K562 (cell line): Measurements from ENCODE around the gene PGM3. TPM values are rescaled to one million over a fixed set of nuclear protein-coding genes. Genes with fewer than 3 reads are reported as not detected.

Source experiments
- CEBPB ChIP-seq: fragments of 450-650 bp; IDR thresholded peaks from 2 replicates; pipeline ENCODE4 v1.6.1; 2016; ENCODE audit warnings: missing genetic modification characterization, missing compliant biosample characterization
- CREB1 ChIP-seq, 2 experiments: sonication (generic) in 1 of 2; formaldehyde crosslinking in 1 of 2; IDR thresholded peaks; 2 replicates each; pipeline versions ENCODE4 v1.6.1 to v1.8.0; 2012 to 2022; ENCODE audit warnings: inconsistent platforms in 1 of 2, mild to moderate bottlenecking in 1 of 2, missing genetic modification reagents in 1 of 2, moderate library complexity in 1 of 2
- GATA2 ChIP-seq: sonication (generic); formaldehyde crosslinking; IDR thresholded peaks from 2 replicates; pipeline ENCODE4 v1.4.0; 2020; ENCODE audit warnings: mild to moderate bottlenecking, missing genetic modification reagents
- KLF6 ChIP-seq: fragments of 250-450 bp; sonication (Bioruptor Pico); IDR thresholded peaks from 2 replicates; pipeline ENCODE4 v1.4.0; 2020; ENCODE audit warnings: mild to moderate bottlenecking, moderate library complexity, borderline replicate concordance
- MAFG ChIP-seq: fragments of 450-650 bp; conservative IDR thresholded peaks from 2 replicates; pipeline ENCODE4 v1.6.1; 2016; ENCODE audit warnings: missing genetic modification characterization, missing compliant biosample characterization
- TAF15 ChIP-seq: fragments of 200-400 bp; formaldehyde crosslinking; IDR thresholded peaks from 2 replicates; pipeline ENCODE4 v1.6.1; 2017; ENCODE audit warnings: mild to moderate bottlenecking, low read depth, low read length, moderate library complexity
- TEAD1 ChIP-seq, 2 experiments: fragments of 450-650 bp in 1 of 2; sonication (generic) in 1 of 2; formaldehyde crosslinking; IDR thresholded peaks; 2 replicates each; pipeline versions ENCODE4 v1.4.0 to v1.8.0; 2020 to 2022; ENCODE audit warnings: mild to moderate bottlenecking in 2 of 2, missing genetic modification reagents in 1 of 2
- ZNF586 ChIP-seq: fragments of 450-650 bp; formaldehyde crosslinking; conservative IDR thresholded peaks from 2 replicates; pipeline ENCODE4 v1.4.0; 2020; ENCODE audit warnings: mild to moderate bottlenecking, moderate library complexity
- polyA plus RNA-seq, 8 experiments: library from polyadenylated mRNA; depleted of rRNA in 4 of 8; stranded (reverse) in 5 of 8; unstranded in 3 of 8; fragments of >200 nt; fragmentation: Nextera tagmentation in 2 of 8; fragmentation: Illumina TruSeq in 1 of 8; extraction: Ambion mirVana in 2 of 8; extraction: Trizol in 1 of 8; gene quantifications; 2 replicates each; pipeline versions ENCODE4 v1.2.1 to v1.2.3, GENCODE V29; 2011 to 2014; ENCODE audit warnings: inconsistent platforms in 1 of 8, missing spikeins in 1 of 8
- total RNA-seq, 7 experiments: library from RNA; depleted of rRNA in 6 of 7; stranded (reverse); fragments of >200 nt in 6 of 7; fragmentation: Illumina TruSeq in 2 of 7; extraction: Trizol in 2 of 7; gene quantifications; 2 replicates each; pipeline versions ENCODE4 v1.2.1 to v1.2.3, GENCODE V29; 2011 to 2021; ENCODE audit warnings: low replicate concordance in 1 of 7
- TF ChIP-seq, protein P1 (sequence below): fragments of 250-450 bp; sonication (Bioruptor Pico); IDR thresholded peaks from 2 replicates; pipeline ENCODE4 v1.5.0; 2020; ENCODE audit warnings: mild to moderate bottlenecking, borderline replicate concordance
- TF ChIP-seq, protein P2 (sequence below): sonication (generic); formaldehyde crosslinking; IDR thresholded peaks from 2 replicates; pipeline ENCODE4 v1.8.0; 2022; ENCODE audit warnings: mild to moderate bottlenecking, missing genetic modification reagents, borderline replicate concordance
- TF ChIP-seq, protein P3 (sequence below), 2 experiments: fragments of 450-650 bp in 1 of 2; IDR thresholded peaks; 2 replicates each; pipeline ENCODE4 v1.6.1; 2011 to 2017; ENCODE audit warnings: low read depth in 2 of 2, antibody characterized with exemption in 1 of 2, borderline replicate concordance in 1 of 2, low read length in 1 of 2, mild to moderate bottlenecking in 1 of 2, mixed read lengths in 1 of 2; ENCODE audit not compliant: control insufficient read depth in 1 of 2
- TF ChIP-seq, protein P4 (sequence below): IDR thresholded peaks from 3 replicates; pipeline ENCODE4 v1.6.1; 2011; ENCODE audit warnings: borderline replicate concordance, mild to moderate bottlenecking, moderate library complexity; ENCODE audit not compliant: insufficient read length; ENCODE audit errors: extremely low read depth

Gene PGM3
- total and polyA plus RNA-seq, 9 of the 15 experiments (the other 6 are each of a cell fraction or from before 2014, with no cell fraction given): 19.1 to 107 (median 50.5) TPM

DNA sequence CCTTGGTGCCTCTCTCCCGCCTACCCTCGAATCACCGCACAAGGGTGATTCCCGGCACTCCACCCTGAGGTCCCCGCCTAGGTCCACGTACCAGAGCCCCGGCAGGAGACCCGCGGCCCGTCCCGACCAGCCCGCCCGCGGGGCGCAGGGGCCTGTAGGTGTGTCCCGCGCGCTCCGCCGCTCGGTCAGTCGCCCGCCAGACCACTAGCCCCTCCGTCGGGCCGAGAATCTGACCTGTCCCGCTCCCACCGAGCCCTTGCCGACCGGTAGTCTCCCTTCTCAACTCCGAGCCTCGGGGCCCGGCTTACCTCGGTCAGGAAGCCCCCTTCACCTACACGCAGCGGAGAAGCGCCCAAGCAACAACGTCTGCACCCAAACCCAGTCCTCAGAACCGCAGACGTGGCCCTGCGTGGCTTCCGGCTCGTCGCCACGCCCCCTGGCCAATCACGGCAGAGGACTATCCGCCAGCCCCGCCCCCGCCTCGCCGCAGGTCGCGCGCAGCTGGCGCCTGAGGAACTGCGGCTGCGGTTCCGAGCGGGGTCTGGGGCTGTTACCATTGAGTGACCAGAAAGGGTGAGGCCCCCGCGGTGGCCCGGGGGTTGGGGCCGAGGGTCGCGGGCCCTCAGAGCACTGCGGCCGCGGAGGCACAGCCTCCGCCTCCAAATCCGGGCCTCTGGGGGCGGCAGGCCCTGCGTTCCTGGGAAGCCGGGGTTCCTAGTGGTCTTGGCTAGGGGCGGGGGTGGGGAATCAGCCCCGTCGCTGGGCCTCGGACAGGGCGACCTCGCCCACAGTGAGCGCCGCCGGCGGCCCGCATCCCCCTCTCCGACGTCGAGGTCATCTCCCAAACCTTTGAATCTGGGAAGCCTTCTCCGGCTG, at the start of gene PGM3, which contains the start of gene RWDD2A (continued):
- TF ChIP-seq, protein P1, sequence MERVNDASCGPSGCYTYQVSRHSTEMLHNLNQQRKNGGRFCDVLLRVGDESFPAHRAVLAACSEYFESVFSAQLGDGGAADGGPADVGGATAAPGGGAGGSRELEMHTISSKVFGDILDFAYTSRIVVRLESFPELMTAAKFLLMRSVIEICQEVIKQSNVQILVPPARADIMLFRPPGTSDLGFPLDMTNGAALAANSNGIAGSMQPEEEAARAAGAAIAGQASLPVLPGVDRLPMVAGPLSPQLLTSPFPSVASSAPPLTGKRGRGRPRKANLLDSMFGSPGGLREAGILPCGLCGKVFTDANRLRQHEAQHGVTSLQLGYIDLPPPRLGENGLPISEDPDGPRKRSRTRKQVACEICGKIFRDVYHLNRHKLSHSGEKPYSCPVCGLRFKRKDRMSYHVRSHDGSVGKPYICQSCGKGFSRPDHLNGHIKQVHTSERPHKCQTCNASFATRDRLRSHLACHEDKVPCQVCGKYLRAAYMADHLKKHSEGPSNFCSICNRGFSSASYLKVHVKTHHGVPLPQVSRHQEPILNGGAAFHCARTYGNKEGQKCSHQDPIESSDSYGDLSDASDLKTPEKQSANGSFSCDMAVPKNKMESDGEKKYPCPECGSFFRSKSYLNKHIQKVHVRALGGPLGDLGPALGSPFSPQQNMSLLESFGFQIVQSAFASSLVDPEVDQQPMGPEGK (CRISPR knock-in tag): no peak
- TF ChIP-seq CREB1 (IDR thresholded peaks at IDR 0.05) (peak; percentile 69), CREB1 (CRISPR knock-in tag; IDR thresholded peaks at IDR 0.05) (peak; percentile 65), TEAD1 (CRISPR knock-in tag; IDR thresholded peaks at IDR 0.05) (no peak), GATA2 (CRISPR knock-in tag) (no peak), ZNF586 (CRISPR knock-in tag) (no peak), MAFG (no peak), CEBPB (no peak), KLF6 (no peak), TAF15 (no peak)
- TF ChIP-seq, protein P2, sequence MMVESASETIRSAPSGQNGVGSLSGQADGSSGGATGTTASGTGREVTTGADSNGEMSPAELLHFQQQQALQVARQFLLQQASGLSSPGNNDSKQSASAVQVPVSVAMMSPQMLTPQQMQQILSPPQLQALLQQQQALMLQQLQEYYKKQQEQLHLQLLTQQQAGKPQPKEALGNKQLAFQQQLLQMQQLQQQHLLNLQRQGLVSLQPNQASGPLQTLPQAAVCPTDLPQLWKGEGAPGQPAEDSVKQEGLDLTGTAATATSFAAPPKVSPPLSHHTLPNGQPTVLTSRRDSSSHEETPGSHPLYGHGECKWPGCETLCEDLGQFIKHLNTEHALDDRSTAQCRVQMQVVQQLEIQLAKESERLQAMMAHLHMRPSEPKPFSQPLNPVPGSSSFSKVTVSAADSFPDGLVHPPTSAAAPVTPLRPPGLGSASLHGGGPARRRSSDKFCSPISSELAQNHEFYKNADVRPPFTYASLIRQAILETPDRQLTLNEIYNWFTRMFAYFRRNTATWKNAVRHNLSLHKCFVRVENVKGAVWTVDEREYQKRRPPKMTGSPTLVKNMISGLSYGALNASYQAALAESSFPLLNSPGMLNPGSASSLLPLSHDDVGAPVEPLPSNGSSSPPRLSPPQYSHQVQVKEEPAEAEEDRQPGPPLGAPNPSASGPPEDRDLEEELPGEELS (CRISPR knock-in tag): no peak
- TF ChIP-seq, protein P3, sequence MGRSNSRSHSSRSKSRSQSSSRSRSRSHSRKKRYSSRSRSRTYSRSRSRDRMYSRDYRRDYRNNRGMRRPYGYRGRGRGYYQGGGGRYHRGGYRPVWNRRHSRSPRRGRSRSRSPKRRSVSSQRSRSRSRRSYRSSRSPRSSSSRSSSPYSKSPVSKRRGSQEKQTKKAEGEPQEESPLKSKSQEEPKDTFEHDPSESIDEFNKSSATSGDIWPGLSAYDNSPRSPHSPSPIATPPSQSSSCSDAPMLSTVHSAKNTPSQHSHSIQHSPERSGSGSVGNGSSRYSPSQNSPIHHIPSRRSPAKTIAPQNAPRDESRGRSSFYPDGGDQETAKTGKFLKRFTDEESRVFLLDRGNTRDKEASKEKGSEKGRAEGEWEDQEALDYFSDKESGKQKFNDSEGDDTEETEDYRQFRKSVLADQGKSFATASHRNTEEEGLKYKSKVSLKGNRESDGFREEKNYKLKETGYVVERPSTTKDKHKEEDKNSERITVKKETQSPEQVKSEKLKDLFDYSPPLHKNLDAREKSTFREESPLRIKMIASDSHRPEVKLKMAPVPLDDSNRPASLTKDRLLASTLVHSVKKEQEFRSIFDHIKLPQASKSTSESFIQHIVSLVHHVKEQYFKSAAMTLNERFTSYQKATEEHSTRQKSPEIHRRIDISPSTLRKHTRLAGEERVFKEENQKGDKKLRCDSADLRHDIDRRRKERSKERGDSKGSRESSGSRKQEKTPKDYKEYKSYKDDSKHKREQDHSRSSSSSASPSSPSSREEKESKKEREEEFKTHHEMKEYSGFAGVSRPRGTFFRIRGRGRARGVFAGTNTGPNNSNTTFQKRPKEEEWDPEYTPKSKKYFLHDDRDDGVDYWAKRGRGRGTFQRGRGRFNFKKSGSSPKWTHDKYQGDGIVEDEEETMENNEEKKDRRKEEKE (IDR thresholded peaks at IDR 0.05; ENCODE audit: borderline replicate concordance in 1 of 2, control insufficient read depth in 1 of 2, low read depth in 2 of 2, low read length in 1 of 2): no peak
- TF ChIP-seq, protein P4, sequence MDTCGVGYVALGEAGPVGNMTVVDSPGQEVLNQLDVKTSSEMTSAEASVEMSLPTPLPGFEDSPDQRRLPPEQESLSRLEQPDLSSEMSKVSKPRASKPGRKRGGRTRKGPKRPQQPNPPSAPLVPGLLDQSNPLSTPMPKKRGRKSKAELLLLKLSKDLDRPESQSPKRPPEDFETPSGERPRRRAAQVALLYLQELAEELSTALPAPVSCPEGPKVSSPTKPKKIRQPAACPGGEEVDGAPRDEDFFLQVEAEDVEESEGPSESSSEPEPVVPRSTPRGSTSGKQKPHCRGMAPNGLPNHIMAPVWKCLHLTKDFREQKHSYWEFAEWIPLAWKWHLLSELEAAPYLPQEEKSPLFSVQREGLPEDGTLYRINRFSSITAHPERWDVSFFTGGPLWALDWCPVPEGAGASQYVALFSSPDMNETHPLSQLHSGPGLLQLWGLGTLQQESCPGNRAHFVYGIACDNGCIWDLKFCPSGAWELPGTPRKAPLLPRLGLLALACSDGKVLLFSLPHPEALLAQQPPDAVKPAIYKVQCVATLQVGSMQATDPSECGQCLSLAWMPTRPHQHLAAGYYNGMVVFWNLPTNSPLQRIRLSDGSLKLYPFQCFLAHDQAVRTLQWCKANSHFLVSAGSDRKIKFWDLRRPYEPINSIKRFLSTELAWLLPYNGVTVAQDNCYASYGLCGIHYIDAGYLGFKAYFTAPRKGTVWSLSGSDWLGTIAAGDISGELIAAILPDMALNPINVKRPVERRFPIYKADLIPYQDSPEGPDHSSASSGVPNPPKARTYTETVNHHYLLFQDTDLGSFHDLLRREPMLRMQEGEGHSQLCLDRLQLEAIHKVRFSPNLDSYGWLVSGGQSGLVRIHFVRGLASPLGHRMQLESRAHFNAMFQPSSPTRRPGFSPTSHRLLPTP: no peak
